AG20443 (cell line): ENCODE results near the gene LRGUK.
A peak's percentile ranks its signal among the peaks of the same experiment; 100 is the strongest.

Experiments used
- DNase-seq: peaks from one replicate; pipeline ENCODE4 v3.0.0; 2012; ENCODE audit warnings: low spot score, mixed read lengths

The LRGUK gene

DNA sequence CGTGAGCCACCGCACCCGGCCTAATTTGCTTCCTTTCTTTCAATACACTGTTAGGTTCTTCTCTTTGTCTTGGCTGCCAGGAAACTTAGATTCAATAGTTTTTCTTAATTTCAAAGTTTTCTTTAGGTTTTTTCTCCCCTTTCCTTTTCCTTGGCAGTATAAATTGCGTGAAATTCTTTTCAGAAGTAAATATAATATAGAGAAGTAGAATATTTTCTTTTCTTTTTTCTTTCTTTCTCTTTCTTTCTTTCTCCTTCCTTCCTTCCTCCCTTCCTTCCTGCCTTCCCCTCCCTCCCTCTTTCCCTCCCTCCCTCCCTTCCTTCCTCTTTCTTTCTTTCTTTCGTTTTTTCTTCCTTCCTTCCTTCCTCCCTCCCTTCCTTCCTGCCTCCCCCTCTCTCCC lies 1.7 kb downstream of the LRGUK start:
- DNase-seq = no peak

DNA sequence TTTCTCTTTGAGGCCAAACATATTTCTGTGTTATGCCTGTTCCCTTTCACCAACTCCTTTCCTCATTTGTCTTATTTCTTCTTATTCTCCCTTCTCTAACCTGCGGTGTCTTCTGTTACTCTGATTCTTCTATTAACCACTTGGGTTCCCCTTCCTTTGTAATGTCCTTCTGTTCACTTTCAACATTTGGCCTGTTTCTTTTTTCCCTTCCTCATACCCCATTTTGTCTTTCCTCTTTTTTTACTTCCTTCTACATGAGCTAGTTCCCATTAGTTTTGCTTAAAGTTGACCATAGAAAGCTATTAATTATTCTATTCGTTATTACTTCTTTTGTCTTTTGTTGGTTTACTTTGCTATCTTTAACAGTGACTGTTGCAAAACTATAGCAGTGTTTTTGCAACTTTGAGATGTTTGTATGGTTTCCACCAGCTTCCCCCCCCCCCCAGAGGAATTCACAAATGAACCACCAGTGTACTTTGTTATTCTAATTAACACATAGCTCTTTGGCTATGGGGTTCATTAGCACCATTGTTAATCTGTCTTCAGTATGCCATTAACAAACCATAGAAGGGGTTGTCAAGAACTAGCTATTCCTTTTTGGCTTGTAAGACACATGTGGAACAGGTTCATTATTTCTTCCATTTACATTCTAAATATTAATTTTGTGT lies 2.9 kb downstream of the LRGUK start:
- no peak for DNase-seq

DNA sequence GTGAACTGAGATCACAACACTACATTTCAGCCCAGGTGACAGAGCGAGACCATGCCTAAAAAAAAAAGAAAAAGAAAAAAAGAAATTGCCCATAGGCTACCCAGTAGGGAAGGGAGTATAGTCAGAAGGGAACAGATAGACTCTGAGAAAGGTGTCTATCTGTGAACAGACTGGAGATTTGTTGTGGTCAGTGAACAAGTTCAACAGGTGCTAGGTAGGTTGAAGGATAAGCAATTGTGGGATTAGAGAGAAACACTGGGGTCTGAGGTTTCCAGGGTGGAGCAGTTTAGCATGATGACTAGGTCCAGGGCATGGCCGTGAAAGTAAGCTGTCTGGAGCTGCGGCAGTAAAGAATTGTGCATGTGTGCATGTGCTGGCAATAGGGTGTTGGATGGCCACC lies 6.9 kb downstream of the LRGUK start:
- no peak for DNase-seq

DNA sequence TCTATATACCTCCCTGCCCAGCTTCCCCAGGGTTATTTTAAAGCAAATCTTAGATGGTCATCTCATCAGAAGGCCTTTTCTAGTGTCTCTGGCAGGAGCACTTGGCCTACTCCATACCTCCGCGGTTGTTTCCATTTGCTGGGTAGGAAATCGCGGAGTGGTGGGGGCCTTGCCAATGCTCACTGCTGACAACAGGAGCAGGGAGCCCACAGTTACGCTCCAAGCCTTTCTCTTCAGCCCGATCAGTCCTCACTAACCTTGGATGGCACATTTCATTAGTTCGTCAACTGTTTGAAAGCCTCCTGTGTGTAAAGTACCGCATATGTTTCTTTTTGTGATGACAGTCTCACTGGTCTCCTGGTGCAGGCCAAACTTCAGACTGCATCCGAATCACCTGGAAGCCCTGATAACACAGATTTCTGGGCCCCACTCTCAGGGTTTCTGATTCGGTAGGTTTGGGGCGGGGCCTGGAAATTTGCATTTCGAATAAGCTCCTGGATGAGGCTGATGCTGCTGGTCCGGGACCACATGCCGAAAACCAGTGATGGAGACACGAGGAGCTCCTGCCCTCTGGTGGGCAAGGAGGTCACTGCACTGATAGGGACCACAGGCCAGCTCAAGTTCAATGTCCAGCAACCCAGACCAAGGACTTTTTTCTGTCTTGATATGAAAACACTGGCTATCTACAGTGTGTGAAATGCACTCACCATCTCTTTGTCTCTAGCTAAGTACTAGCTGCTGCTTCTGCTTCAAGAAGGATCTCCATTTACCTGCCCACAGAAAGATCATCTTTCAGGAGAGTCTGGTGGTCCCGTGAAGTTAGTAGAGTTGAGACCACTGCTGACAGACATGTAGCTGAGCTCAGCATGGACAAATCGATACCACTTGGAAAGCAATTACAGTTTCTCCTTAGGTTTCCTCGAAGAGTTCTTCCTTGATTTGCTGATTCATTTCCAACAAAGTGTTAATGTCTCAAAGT lies 14.0 kb downstream of the LRGUK start:
- DNase-seq = peak; percentile 92

DNA sequence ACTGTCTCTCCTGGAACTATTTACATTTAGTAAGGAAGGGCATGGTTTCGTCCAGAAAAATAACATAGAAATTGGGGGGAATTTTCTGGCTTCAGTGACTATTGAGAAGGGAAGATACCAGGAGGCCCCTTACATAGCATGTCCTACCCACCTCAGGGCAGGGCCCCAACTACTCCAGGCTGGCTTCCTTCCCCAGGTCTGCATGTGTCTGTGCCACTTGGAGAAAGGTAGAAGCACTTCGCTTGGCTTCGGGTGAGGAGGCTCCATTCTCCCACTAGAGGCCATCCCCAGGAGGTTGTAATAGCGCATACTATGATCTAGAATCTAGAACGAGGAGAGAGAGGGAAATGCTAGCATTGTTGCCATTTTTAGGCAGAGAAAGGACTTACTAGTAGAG lies 14.7 kb downstream of the LRGUK start:
- no peak for DNase-seq

DNA sequence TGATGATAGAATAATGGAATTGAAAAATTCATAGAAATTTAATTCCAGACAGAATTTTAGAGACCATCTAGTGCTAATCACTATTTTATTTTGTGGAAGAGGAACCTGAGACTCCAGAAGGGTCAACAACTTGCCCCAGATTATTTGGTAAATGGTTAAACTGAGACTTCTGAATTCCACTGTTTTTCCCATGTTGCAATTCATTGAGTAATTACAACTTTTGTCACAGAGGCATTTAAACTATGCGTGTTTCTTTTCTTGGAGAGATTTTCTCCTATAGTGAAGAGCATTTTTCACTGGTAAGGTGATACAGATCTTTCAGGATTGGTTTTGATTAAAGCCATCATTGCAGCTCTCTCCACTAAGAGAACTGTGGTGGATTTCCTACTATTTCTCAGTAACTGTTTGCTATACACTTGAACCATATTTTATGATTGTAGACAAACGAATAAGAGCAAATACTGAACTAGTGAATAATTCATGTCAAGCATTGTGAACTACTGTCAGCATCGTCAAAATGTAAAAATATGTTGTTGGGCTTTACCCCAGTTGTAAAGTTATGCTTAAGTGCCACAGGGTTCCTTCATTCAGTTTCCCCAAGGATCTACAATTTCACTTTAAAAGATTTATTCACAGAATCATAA lies 26.5 kb downstream of the LRGUK start:
- no peak for DNase-seq

DNA sequence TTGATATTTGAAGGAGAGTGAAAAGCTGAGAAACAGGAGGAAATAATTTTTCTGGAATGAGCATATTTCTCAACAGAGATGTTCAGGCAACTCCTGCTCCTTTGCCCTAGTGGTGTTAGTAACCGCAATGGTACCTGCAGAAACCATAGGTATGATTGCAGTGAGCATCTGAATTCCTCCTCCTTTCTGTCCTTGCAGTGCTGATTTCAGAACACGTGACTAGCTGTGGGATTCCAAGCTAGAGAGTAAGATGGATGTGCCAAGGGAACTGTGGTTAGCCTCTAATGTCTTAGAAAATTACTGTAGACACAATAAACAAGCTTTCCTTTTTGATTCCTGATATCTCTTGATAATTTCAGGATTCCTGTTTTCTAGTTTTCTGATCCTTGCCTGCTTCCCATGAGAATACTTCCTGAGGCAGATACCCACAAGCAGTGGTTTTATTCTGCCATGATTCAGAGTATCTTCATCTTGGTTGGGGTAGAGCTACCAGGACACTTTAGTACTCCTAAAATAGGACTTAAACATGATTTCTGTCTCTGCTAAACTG lies 27.5 kb downstream of the LRGUK start:
- peak; percentile 22 for DNase-seq

DNA sequence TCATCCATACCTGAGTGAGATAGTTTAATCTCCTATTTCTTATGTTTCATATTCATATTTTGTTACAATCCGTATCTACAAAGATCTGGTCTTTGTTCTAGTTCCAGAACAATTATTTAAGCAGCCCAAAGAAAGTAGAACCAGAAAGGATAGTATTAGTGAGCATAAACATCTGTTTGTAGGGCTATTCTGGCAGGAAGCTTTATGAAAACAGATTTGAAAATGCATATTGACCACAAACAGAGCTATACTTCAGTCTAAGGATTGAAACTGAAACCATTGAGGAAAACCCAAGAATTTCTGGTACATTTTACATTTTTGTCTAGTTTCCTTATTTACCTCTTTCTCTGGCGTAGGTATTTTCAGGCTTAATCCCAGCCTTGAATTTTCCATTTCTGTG lies 28.1 kb downstream of the LRGUK start:
- no peak for DNase-seq

DNA sequence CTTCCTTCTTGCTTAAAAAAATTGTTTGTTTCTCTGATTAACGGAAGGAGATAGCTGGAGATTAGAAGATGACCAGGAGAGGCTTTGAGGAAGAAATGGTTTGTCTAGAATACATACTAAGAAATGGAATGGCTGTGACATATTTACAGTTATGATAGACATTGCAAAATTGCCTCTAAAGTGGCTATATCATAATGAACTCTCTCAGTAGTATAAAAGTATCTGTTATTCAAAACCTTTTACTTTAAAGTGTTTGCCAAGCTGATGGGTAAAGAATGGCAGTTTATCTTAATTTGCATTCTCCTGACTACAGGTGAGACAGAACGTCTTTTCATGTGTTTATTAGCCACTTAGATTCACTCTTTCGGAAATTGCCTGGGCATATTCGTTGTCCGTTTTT lies 28.7 kb downstream of the LRGUK start:
- DNase-seq = no peak

DNA sequence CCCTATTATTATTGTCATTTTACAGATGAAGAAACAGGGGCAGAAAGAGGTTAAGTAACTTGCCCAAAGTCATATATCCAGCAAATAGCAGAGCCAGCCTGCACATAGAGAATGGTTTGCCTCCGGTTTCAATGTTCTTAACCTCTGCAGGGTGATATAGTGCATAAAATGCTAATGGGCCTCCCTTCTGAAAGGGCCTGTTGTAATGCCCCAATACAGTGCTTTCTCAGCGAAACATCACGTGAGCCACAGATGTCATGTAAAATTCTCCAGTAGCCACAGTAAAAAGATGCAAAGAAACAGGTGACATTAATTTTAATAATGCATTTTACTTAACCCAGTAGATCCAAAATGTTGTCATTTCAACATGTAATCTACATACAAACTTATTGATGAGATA lies 38.1 kb downstream of the LRGUK start:
- DNase-seq = no peak

DNA sequence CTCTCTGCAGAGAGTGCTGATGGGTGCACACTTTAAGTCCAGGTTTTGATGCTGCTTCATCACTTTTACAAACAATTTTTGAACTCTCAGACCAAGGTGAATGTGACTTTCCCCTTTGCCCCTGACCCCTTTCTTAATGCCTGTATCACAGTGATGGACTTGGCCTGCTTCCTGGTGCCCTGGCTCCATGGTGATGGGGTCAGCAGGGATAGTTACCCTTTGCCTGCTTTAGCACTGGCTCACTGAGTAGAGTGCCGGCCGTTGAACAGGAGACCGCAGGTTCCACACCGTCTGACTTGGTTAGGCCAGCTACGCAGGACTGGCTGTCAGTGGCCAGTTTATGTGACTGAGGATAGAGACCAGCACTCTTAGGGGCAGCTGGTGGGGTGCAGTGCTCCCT lies 40.1 kb downstream of the LRGUK start:
- DNase-seq = no peak

DNA sequence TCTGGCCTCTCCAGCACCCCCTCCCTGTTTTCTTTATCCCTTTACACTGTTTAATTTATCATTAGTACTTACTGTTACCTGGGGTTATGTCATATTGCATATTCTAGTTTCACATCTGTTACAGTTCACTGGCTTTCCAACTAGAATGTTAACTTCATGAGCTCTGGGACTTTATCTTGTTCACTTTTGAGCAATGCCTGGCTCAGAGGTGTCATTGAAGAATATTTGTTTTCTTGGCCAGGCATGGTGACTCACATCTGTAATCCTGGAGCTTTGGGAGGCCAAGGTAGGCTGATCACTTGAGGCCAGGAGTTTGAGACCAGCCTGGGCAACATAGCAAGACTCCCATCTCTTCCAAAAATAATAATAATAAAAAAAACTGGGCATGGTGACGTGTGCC lies 40.7 kb downstream of the LRGUK start:
- no peak for DNase-seq

DNA sequence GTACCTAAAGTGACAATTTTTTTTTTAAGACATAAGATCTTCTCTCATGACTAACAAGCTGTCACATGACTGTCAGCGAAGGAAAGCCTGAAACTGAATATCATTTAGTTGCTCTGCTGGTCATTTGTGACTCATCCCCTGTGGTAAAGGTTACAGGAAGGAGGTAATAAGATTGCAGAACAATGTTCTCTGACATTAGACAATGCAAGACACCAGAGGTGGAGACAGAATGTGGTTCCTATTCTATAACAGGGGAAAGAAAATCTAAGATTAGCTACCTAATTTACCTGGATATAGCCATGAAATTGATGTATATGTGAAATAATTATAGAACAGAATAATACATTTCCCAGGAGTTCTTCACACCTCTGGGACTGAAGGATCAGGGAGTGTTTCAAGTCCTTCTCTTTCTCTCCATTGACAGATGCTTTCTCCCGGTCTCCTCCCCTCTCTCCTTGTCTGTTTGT lies 47.7 kb downstream of the LRGUK start:
- DNase-seq = peak; percentile 68

DNA sequence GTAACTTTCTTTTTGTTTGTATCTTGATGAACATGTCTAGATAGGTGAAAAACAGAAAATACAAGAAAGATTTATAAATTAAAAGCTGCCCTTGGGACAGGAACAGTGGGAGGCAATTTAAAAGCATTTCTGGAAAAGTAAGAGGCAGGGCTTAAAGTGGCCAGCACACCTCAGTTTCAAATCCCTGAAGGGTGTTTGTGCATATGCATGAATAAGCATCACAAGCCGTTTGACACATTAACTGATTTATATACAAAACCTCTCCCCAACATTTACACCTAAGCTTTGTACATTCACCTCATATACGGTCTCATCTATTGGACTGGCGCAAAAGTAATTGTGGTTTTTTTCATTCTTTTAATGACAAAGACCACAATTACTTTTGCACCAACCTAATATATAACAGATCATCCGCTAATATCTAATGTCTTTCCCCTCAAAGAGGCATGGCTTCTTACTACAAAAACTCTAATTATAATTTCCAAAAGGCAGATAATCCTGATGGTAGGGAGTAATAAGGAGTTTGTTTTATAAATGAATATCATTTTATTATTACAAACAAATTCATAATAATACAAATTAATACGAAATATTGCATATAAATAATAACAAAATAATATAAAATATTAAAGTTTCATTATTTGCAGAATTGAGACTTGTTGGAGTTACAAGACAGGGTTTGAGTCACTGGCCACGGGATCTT lies 48.3 kb downstream of the LRGUK start:
- no peak for DNase-seq

DNA sequence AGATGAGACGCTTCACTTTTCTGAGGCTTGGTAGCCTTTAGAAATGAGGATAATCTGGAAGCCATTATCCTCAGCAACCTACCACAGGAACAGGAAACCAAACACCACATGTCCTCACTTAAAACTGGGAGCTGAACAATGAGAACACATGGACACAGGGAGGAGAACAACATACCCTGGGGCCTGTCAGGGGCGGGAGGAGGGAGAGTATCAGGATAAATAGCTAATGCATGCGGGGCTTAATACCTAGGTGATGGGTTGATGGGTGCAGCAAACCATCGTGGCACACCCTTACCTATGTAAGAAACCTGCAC lies 48.9 kb downstream of the LRGUK start:
- DNase-seq = no peak

DNA sequence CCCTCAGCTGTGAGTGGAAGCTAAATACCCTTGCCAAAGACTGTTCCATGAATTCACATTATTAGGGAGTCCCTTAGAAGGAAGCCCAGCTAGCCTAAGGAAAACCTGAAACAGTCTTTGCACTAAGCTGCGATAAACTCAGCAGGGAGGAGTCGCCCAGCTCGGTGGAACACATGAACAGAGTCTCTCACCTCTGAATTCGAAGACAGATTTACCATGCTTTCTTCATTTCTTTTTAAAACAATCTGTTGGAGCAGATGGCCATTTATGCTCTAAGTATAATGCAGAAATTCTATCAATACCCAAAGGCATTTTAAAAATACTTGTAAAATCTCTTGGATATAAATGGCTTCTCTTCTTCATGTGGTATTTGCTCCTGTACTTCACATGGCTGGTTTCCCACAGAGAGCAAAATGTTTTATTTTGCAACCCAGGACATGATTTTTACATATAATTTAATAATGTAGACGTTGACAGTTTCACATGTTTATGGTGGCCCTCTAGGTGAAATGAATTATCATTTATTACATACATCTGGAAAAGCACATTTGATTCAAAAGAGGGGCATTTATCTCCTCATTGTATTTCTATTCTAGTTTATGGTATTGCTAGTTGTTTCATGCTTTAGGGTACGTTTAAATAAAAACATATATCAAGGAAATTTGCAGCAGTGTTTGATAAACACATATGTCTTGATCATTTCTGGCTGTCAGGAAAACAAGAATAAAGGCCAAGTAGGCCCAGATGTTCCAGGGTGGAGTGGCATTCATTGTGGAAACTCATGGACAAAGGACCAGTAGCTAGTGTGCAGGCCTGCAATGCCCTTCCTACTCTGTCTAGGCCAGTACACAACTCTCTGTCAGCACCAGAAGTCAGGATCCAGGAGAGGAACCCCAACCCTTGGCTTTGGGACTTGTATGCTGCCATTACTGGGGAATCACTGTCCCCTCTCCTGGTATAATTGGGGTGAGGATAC lies 52.2 kb downstream of the LRGUK start:
- no peak for DNase-seq

DNA sequence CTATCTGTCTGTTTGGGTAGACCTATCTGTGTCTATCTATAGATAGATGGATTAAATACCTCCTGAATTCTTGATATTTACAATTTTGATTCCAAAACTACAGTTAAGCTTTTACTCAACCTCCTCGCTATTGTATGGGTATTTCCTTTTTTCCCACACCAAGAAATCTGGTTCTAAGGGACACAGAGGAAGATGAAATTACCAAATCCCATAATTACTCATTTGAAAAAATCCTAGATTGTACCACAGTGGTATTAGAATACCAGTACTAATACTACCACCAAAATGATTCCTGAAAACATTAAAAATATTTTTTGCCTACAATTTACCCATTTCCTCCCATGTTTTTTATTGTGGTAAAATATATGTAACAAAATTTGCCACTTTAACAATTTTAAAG lies 53.2 kb downstream of the LRGUK start:
- no peak for DNase-seq

DNA sequence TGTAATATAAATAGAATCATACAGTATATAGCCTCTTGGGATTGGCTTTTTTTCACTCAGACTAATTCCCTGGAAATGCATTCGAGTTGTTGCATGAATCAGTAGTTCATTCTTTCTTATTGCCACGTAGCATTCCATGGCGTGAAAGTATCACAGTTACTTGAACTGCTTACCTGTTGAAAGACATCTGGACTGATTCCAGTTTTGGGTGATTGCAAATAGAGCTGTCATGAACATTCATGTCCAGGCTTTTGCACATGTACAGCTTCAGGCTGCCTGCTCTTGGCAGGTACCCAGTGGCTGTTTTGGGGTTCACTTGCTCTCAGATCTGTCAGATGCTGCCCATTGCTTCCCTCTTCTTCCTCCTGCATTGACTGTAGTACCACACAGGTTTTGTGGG lies 54.9 kb downstream of the LRGUK start:
- no peak for DNase-seq

DNA sequence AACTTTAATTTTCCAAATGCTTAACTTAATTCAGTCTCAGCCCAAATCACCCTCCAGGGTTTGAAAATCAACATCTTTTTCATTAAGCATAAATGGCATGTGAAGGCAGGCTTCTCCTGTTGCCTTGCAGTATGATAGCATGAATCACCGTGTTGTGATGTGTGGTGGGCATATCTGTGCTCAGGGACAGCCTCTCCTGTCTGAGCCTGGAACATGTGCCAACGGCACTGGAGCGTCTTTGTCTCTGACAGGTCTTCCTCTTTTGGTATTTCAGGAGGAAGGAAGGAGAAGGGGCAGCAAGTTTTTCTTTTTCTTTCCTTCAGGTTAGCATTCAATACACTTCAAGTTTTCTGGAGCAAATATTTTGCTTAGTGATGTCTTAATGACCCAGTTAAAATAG lies 57.6 kb downstream of the LRGUK start:
- no peak for DNase-seq

DNA sequence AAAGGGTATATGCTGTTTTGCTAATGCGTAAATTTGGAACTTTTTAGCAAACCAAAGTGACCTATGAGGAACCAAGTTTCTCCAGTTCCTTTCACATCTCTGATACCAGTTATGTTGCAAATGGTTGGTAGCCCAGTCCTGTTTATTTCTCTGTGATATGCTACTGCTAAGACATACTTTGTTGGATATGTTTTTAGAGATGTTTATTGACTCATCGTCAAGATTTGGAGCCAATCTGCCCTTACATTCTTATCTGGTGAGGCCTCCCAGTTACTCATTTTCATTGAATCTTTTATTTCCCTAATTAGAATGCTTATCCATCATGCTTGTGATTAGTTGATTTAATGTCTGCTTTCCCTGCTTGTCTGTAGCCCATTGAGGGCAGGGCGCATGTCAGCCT lies 58.9 kb downstream of the LRGUK start:
- DNase-seq = peak; percentile 32

DNA sequence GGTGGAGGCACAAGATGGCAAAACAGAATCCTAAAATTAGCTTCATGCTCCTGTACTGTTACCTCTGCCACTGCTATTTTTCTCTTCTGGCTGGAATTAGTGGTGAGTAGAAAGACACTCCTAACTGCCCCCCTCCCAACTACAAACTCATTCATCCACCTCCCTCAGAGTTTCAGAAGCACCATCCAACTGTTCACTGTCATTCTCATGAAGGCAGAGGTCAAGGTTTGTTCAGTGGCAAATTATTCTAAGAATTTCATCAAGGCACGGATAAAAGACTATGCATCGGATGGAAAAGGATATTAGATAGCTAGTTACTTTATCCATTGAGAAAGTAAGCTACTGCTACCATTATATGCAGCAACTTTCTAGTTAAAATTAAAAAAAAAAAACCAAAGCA lies 59.7 kb downstream of the LRGUK start:
- DNase-seq = no peak
